DOHH2 (cell line): ENCODE measurements around the gene STK17A.

ENCODE experiments used
- EZH2phosphoT487 ChIP-seq: fragments of 200-600 bp; sonication (generic); IDR thresholded peaks from 2 replicates; pipeline ENCODE4 v1.6.1; 2017; ENCODE audit warnings: borderline replicate concordance, mild to moderate bottlenecking, antibody characterized with exemption, low read length, moderate library complexity, mixed read lengths
- TF ChIP-seq, protein P1 (sequence below): fragments of 200-600 bp; sonication (generic); IDR thresholded peaks from one replicate; pipeline ENCODE4 v1.5.1; 2014; ENCODE audit warnings: antibody characterized with exemption, mild to moderate bottlenecking, low read depth, low read length; ENCODE audit not compliant: poor library complexity, severe bottlenecking

DNA sequence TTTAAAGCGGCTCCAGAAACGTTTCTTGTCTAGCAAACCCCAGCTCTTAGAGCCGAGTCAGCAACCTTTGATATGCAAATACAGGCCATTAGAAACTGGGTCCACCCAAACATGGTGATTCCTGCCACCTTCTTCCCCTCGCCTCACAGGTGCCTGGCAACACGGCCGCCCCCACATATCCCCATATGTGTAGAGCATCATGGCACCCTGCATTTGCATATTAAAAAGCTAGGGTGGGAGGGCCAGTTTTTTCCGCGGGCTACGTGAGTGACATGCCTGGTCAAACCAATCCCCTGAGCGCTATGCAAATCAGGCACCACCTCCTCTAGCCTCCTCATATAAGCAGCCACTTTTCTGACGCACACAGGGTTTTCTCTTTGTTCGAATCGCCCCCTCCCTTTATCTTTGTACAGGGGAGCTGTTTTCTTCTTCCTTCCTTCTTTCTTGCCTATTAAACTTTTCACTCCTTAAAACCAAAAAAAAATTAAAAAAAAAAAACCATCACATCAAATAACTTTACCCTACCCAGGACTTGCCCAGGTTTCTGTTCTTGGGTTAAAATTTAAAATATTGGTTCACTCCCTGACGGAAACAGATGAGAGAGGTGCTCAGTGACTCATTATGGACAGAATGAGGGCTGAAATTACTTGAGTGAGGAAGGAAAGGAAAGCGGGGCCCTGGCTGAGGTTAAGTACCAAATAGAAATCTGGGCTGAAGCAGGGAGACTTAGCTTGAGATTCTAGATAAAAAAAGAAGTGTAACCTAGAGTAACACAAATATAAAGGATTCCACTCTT, 86.6 kb downstream of the STK17A start:
- TF ChIP-seq, protein P1, sequence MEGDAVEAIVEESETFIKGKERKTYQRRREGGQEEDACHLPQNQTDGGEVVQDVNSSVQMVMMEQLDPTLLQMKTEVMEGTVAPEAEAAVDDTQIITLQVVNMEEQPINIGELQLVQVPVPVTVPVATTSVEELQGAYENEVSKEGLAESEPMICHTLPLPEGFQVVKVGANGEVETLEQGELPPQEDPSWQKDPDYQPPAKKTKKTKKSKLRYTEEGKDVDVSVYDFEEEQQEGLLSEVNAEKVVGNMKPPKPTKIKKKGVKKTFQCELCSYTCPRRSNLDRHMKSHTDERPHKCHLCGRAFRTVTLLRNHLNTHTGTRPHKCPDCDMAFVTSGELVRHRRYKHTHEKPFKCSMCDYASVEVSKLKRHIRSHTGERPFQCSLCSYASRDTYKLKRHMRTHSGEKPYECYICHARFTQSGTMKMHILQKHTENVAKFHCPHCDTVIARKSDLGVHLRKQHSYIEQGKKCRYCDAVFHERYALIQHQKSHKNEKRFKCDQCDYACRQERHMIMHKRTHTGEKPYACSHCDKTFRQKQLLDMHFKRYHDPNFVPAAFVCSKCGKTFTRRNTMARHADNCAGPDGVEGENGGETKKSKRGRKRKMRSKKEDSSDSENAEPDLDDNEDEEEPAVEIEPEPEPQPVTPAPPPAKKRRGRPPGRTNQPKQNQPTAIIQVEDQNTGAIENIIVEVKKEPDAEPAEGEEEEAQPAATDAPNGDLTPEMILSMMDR, result no peak
- TF ChIP-seq EZH2phosphoT487, result no peak
